ENCODE measurements around the gene STXBP6. TPM values are rescaled to one million over a fixed set of nuclear protein-coding genes. Genes with fewer than 3 reads are reported as not detected.
A peak's percentile ranks its signal among the peaks of the same experiment; 100 is the strongest.

STXBP6 gene
- polyA plus RNA-seq, 1 donor from 2014 or later: 14.6 TPM

DNA sequence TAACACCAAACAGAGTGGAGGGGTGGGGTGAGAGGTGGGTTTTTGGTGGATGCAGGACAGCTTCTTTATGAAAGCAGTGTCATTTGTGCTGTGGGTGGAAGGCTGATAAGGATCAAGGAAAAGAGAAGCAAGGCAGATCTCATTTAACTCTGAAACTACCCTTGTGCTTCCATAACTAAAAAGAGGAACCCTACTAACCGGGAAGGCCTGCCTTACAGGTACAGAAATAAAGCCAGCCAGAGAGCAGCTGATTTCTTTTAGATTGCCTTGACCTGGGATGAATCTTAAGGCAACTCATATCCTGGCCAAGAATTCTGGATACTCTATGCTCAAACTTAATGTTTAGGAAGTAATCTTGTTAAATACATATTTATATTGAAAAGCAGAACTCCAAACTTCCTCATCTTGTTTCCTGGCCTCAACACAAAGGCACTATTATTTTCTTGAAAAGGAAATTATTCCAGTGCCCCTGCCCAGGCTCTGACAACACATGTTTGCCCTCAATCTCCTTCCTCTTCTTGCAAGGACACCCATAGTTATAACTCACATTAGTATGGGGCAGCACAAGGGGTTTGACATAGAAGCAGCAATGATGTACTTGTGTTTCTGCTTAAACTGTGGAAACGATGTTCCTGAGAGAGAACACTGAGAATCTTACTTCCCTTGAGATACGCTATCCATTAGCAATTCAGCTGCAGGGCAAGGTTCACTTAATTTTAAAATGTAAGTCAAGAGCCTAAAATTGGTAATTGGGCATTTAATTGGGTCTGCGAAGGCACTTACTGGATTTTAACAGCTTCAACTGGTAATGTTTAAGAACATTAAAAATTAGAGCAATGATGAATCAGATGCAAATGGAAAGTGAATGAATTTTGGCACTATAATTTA, 173.7 kb downstream of the STXBP6 start:
- H3K4me2 ChIP-seq (ENCODE audit: low read length): no peak overlapping the region
- no peak overlapping the region for H3K9ac ChIP-seq (ENCODE audit: low read length)
- H3K27me3 ChIP-seq (ENCODE audit: insufficient read depth, low read depth, low read length): no peaks in the 10 kb centered on the region
- H3K4me3 ChIP-seq (ENCODE audit: low read length): no peak overlapping the region
- no peaks in the 10 kb centered on the region for H3K9me2 ChIP-seq (ENCODE audit: insufficient read depth, low read length)
- no peak overlapping the region for H2AFZ ChIP-seq (ENCODE audit: low read depth, low read length)
- no peaks in the 10 kb centered on the region for H3K36me3 ChIP-seq (ENCODE audit: insufficient read depth, low read length)
- no peak for TF ChIP-seq RAD21 (conservative IDR thresholded peaks at IDR 0.05)
- TF ChIP-seq CTCF (IDR thresholded peaks at IDR 0.05; ENCODE audit: poor library complexity, severe bottlenecking): no peak
- TF ChIP-seq EZH2 (IDR thresholded peaks at IDR 0.05; ENCODE audit: borderline replicate concordance, insufficient read depth, low read length, poor library complexity, severe bottlenecking): no peak
- no peak for TF ChIP-seq TAF1 (IDR thresholded peaks at IDR 0.05; ENCODE audit: low read depth)
- TF ChIP-seq REST (IDR thresholded peaks at IDR 0.05; ENCODE audit: borderline replicate concordance): no peak
- no peak for TF ChIP-seq MXI1 (conservative IDR thresholded peaks at IDR 0.05; ENCODE audit: poor library complexity, severe bottlenecking)
- no peak for TF ChIP-seq POLR2AphosphoS5 (IDR thresholded peaks at IDR 0.05)
- no peak for TF ChIP-seq SMC3 (conservative IDR thresholded peaks at IDR 0.05; ENCODE audit: poor library complexity)
- TF ChIP-seq EP300 (conservative IDR thresholded peaks at IDR 0.05; ENCODE audit: poor library complexity, severe bottlenecking): no peak
- H3K79me2 ChIP-seq (replicated peaks; ENCODE audit: insufficient read depth, low read length): no peaks in the 10 kb centered on the region
- no peaks in the 10 kb centered on the region for H4K20me1 ChIP-seq (ENCODE audit: insufficient read depth)
- H3K27ac ChIP-seq (ENCODE audit: low read length): peak overlapping the region; percentile 25
- no peaks in the 10 kb centered on the region for H3F3A ChIP-seq (ENCODE audit: insufficient read depth, low read length, poor library complexity, severe bottlenecking)
- H3K9me3 ChIP-seq (ENCODE audit: low read length): no peaks in the 10 kb centered on the region

DNA sequence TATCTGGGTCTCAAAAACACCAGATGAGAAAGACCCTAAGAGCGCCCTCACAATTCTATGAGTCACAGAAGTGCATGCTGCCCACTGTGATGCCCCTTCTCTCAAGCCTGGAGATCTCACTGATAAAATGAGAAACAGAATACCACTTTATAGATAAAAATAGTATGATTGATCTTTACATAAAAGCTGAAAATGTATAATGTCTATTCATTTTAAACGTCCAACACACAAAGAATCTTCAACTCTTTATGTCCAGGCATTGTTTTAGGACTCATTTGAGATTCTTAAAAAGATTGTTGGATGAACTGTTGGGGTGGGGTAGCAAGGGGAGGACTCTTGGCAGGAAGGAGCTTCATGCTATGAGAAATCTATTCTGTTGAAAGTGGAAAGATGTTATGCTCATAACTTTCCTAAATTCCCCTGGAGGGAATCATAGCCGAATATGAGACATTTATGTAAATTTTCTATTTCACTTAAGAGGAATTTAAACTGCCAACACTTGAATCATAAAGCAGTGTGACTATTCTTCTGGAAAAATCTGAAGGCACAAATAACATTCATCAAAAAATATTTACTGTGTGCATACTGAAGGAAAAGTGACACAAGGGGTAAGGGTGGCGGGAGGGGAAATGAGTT, 174.6 kb downstream of the STXBP6 start:
- no peaks in the 10 kb centered on the region for H3K27me3 ChIP-seq (ENCODE audit: insufficient read depth, low read depth, low read length)
- H3K9me3 ChIP-seq (ENCODE audit: low read length): no peaks in the 10 kb centered on the region
- H4K20me1 ChIP-seq (ENCODE audit: insufficient read depth): no peaks in the 10 kb centered on the region
- H3K4me2 ChIP-seq (ENCODE audit: low read length): no peak overlapping the region
- no peaks in the 10 kb centered on the region for H3K9me2 ChIP-seq (ENCODE audit: insufficient read depth, low read length)
- no peak for TF ChIP-seq CTCF (IDR thresholded peaks at IDR 0.05; ENCODE audit: poor library complexity, severe bottlenecking)
- no peak for TF ChIP-seq REST (IDR thresholded peaks at IDR 0.05; ENCODE audit: borderline replicate concordance)
- TF ChIP-seq MXI1 (conservative IDR thresholded peaks at IDR 0.05; ENCODE audit: poor library complexity, severe bottlenecking): no peak
- no peak for TF ChIP-seq RAD21 (conservative IDR thresholded peaks at IDR 0.05)
- TF ChIP-seq POLR2AphosphoS5 (IDR thresholded peaks at IDR 0.05): no peak
- no peak for TF ChIP-seq EZH2 (IDR thresholded peaks at IDR 0.05; ENCODE audit: borderline replicate concordance, insufficient read depth, low read length, poor library complexity, severe bottlenecking)
- no peak for TF ChIP-seq EP300 (conservative IDR thresholded peaks at IDR 0.05; ENCODE audit: poor library complexity, severe bottlenecking)
- TF ChIP-seq SMC3 (conservative IDR thresholded peaks at IDR 0.05; ENCODE audit: poor library complexity): no peak
- no peak for TF ChIP-seq TAF1 (IDR thresholded peaks at IDR 0.05; ENCODE audit: low read depth)
- no peaks in the 10 kb centered on the region for H3K79me2 ChIP-seq (replicated peaks; ENCODE audit: insufficient read depth, low read length)
- no peaks in the 10 kb centered on the region for H3K36me3 ChIP-seq (ENCODE audit: insufficient read depth, low read length)
- H2AFZ ChIP-seq (ENCODE audit: low read depth, low read length): no peak overlapping the region
- no peaks in the 10 kb centered on the region for H3F3A ChIP-seq (ENCODE audit: insufficient read depth, low read length, poor library complexity, severe bottlenecking)
- no peak overlapping the region for H3K9ac ChIP-seq (ENCODE audit: low read length)
- no peak overlapping the region for H3K4me3 ChIP-seq (ENCODE audit: low read length)
- H3K27ac ChIP-seq (ENCODE audit: low read length): no peak overlapping the region

Measured in neural cell (in vitro differentiated cells).